Measurements from ENCODE around the gene LDLR.

- no peak for TF ChIP-seq CTCF (IDR thresholded peaks at IDR 0.05 in 4 of 5, conservative IDR thresholded peaks at IDR 0.05 in 1 of 5)
- TF ChIP-seq POLR2A (IDR thresholded peaks at IDR 0.05) = no peak
Observed at GRCh38 chr19:11174336-11174735, 85.1 kb downstream of the LDLR start.

All from gastrocnemius medialis (tissue), 4 donors.